MCF 10A (cell line): ENCODE results near the gene LAMA3. TPM values are rescaled to one million over a fixed set of nuclear protein-coding genes. Genes with fewer than 3 reads are reported as not detected.

Experiments
- BruUV-seq: library from RNA; stranded (reverse); fragments of 400-500 nt; replicated peaks from 2 replicates; lab custom pipeline; 2021; lab: Mats Ljungman, UMichigan
- CTCF ChIA-PET: fragments of 300-600 bp; sonication (Branson Sonifier 250); formaldehyde crosslinking; extraction: SDS; loops from one replicate; lab custom pipeline; 2021; ENCODE audit warnings: antibody characterized with exemption, inconsistent platforms; lab: Yijun Ruan, JAX
- POLR2A ChIA-PET: fragments of 300-600, 350-650 bp; sonication (Branson Sonifier 250); formaldehyde crosslinking; extraction: SDS; loops from one replicate; lab custom pipeline; 2020; ENCODE audit warnings: antibody characterized with exemption, inconsistent platforms; lab: Yijun Ruan, JAX
- DNase-seq: peaks from one replicate; pipeline ENCODE4 v3.0.0-alpha.2; 2018; ENCODE audit not compliant: unreplicated experiment
- H3K27ac Mint-ChIP-seq: one replicate; pipeline ENCODE4 v1.8.0; 2022; ENCODE audit warnings: mild to moderate bottlenecking, low read depth, mixed read lengths; ENCODE audit not compliant: unreplicated experiment
- H3K27me3 Mint-ChIP-seq: one replicate; pipeline ENCODE4 v1.8.0; 2022; ENCODE audit warnings: mixed read lengths; ENCODE audit not compliant: insufficient read depth, unreplicated experiment
- H3K36me3 Mint-ChIP-seq: one replicate; pipeline ENCODE4 v1.8.0; 2022; ENCODE audit warnings: mild to moderate bottlenecking, moderate library complexity, mixed read lengths; ENCODE audit not compliant: insufficient read depth, unreplicated experiment
- H3K4me1 Mint-ChIP-seq: one replicate; pipeline ENCODE4 v1.8.0; 2022; ENCODE audit warnings: mixed read lengths; ENCODE audit not compliant: insufficient read depth, unreplicated experiment
- H3K4me3 Mint-ChIP-seq: one replicate; pipeline ENCODE4 v1.8.0; 2022; ENCODE audit warnings: mild to moderate bottlenecking, moderate library complexity, mixed read lengths; ENCODE audit not compliant: unreplicated experiment
- H3K9me3 Mint-ChIP-seq: one replicate; pipeline ENCODE4 v1.8.0; 2022; ENCODE audit warnings: mixed read lengths; ENCODE audit not compliant: unreplicated experiment
- CTCF ChIP-seq: fragments of 200-600 bp; IDR thresholded peaks from one replicate; pipeline ENCODE4 v1.8.0; 2022; ENCODE audit warnings: antibody characterized with exemption, mild to moderate bottlenecking; ENCODE audit not compliant: unreplicated experiment
- intact Hi-C: fragments of 100-400 bp; cut with micrococcal nuclease; formaldehyde crosslinking; loops from 2 replicates; pipeline ENCODE4 v1.14.1; 2022
- total RNA-seq: library from RNA; stranded (reverse); gene quantifications from 2 replicates; pipeline ENCODE4 v1.2.3, GENCODE V29; 2022

Gene LAMA3
- total RNA-seq, 1 experiment from 2014 or later, result 371 TPM

- DNase-seq, result no peak
- Mint-ChIP-seq H3K4me3 (no peak overlapping the region), H3K27ac (no peak overlapping the region), H3K9me3 (no peaks in the 10 kb centered on the region), H3K4me1 (peaks cover 18% of the 10 kb centered on the region), H3K27me3 (no peaks in the 10 kb centered on the region), H3K36me3 (peaks cover 100% of the 10 kb centered on the region)
- POLR2A ChIA-PET, result interaction anchor here (0.8 to 1.0 kb wide), 2 partner anchors 9 to 25 kb away, joined by 3 read pairs; no protein-coding TSS in a partner anchor
- CTCF ChIA-PET, result interaction anchor here (0.8 to 1.2 kb wide), 3 partner anchors 9 to 222 kb away, joined by 3 to 4 read pairs (median 3); no protein-coding TSS in a partner anchor
- intact Hi-C loops, result no loop called here
- TF ChIP-seq CTCF, result no peak
- no TSS peak for BruUV-seq
These were observed 233.7 kb downstream of the LAMA3 start for GRCh38 chr18:23922939-23923338.

GRCh38 chr18:23924813-23925212 is 235.6 kb downstream of the LAMA3 start:
- Mint-ChIP-seq H3K4me3 (no peak overlapping the region), H3K27ac (no peak overlapping the region), H3K27me3 (no peaks in the 10 kb centered on the region), H3K36me3 (peaks cover 100% of the 10 kb centered on the region), H3K4me1 (peaks cover 4% of the 10 kb centered on the region), H3K9me3 (no peaks in the 10 kb centered on the region)
- TF ChIP-seq CTCF, result no peak
- no TSS peak for BruUV-seq
- ChIA-PET POLR2A (interaction anchor here (1.0 kb wide), 1 partner anchor 91 kb away, joined by 4 read pairs; no protein-coding TSS in a partner anchor), CTCF (interaction anchor here (0.7 to 1.1 kb wide), 2 partner anchors 189 to 194 kb away, joined by 3 to 4 read pairs; no protein-coding TSS in a partner anchor)
- intact Hi-C loops, result no loop called here
- DNase-seq, result peak; percentile 43

- ChIA-PET POLR2A (interaction anchor here (0.9 to 1.2 kb wide), 4 partner anchors 8 to 186 kb away, joined by 3 to 4 read pairs (median 3); no protein-coding TSS in a partner anchor), CTCF (interaction anchor here (0.8 to 0.9 kb wide), 2 partner anchors 101 to 193 kb away, joined by 3 read pairs; no protein-coding TSS in a partner anchor)
- Mint-ChIP-seq H3K4me1 (no peaks in the 10 kb centered on the region), H3K36me3 (peaks cover 100% of the 10 kb centered on the region), H3K27ac (no peak overlapping the region), H3K9me3 (no peaks in the 10 kb centered on the region), H3K27me3 (no peaks in the 10 kb centered on the region), H3K4me3 (no peak overlapping the region)
- DNase-seq, result no peak
- intact Hi-C loops, result no loop called here
- no peak for TF ChIP-seq CTCF
- no TSS peak for BruUV-seq
These were observed 237.3 kb downstream of the LAMA3 start for GRCh38 chr18:23926571-23926970.

- intact Hi-C loops, result no loop called here
- Mint-ChIP-seq H3K27me3 (no peaks in the 10 kb centered on the region), H3K36me3 (peaks cover 100% of the 10 kb centered on the region), H3K4me1 (no peaks in the 10 kb centered on the region), H3K9me3 (no peaks in the 10 kb centered on the region), H3K27ac (no peak overlapping the region), H3K4me3 (no peak overlapping the region)
- DNase-seq, result no peak
- ChIA-PET CTCF (interaction anchor here (1.3 to 3.4 kb wide), 2 partner anchors 9 to 153 kb away, joined by 4 to 23 read pairs; no protein-coding TSS in a partner anchor), POLR2A (interaction anchor here (0.9 to 1.0 kb wide), 2 partner anchors 10 to 18 kb away, joined by 3 read pairs; no protein-coding TSS in a partner anchor)
- no peak for TF ChIP-seq CTCF
- BruUV-seq, result no TSS peak
These were observed 238.8 kb downstream of the LAMA3 start for GRCh38 chr18:23927821-23928746.
